Right lobe of liver (tissue), 6 donors: ENCODE results near the gene CACNA1S. TPM values are rescaled to one million over a fixed set of nuclear protein-coding genes. Genes with fewer than 3 reads are reported as not detected.

ENCODE experiments used
- ATAC-seq, 4 donors: fragments of 200-7000 bp; cut with Tn5 transposase; one replicate each; pipeline ENCODE4 v1.9.1; 2020; ENCODE audit warnings: mild to moderate bottlenecking in 4 of 4, moderate library complexity in 4 of 4
- DNase-seq, 3 donors: peaks; one replicate each; pipeline ENCODE4 v3.0.0-alpha.2; 2020
- H3K27ac ChIP-seq, 3 donors: fragments of 200-600 bp; one replicate each; pipeline ENCODE4 v1.8.0; 2022
- H3K27me3 ChIP-seq, 2 donors: fragments of 200-600 bp; one replicate each; pipeline ENCODE4 v1.8.0; 2022
- H3K36me3 ChIP-seq, 4 donors: fragments of 200-600 bp; sonication (generic) in 1 of 4; one replicate each; pipeline versions ENCODE4 v1.5.1 to v1.8.0; 2017 to 2022; ENCODE audit warnings: control low read depth in 1 of 4
- H3K4me1 ChIP-seq, 4 donors: fragments of 200-600 bp; sonication (generic) in 1 of 4; one replicate each; pipeline versions ENCODE4 v1.5.1 to v1.8.0; 2017 to 2022; ENCODE audit warnings: control low read depth in 1 of 4
- H3K4me3 ChIP-seq, 3 donors: fragments of 200-600 bp; one replicate each; pipeline ENCODE4 v1.8.0; 2022
- H3K9me3 ChIP-seq, 4 donors: fragments of 200-600 bp; sonication (generic) in 1 of 4; one replicate each; pipeline versions ENCODE4 v1.5.1 to v1.8.0; 2017 to 2022; ENCODE audit warnings: control low read depth in 1 of 4
- CTCF ChIP-seq, 4 donors: fragments of 200-600 bp in 3 of 4; fragments of 450-650 bp in 1 of 4; IDR thresholded peaks; one replicate each; pipeline versions ENCODE4 v1.5.1 to v1.8.0; 2016 to 2022; ENCODE audit warnings: antibody characterized with exemption in 4 of 4, mild to moderate bottlenecking in 2 of 4
- POLR2A ChIP-seq: fragments of 450-650 bp; IDR thresholded peaks from one replicate; pipeline ENCODE4 v1.6.1; 2017; ENCODE audit warnings: antibody characterized with exemption, mild to moderate bottlenecking
- WGBS: methylation state at CpG from one replicate; pipeline ENCODE4 v1.1.6; 2018; ENCODE audit warnings: low coverage, low lambda C conversion rate; ENCODE audit not compliant: insufficient coverage; ENCODE audit errors: missing lambda C conversion rate; 5-methylcytosine and 5-hydroxymethylcytosine counted together
- intact Hi-C, 2 donors: fragments of 100-400 bp; cut with DNase I; formaldehyde crosslinking; loops; one replicate each; pipeline versions ENCODE4 v1.11.2 to v1.14.1; 2022
- total RNA-seq, 6 experiments: library from RNA; depleted of rRNA in 2 of 6; stranded (reverse); fragments of >200 nt in 2 of 6; fragmentation: NEBNext Ultra II Directional in 3 of 6; extraction: Animal tissue kit (Norgen Biotek cat#: 25700) in 3 of 6; gene quantifications; one replicate each; pipeline versions ENCODE4 v1.1.0 to v1.2.4, GENCODE V29; 2016 to 2023
- donor health status: DM: no; HTN: yes; CAD: no.
- donor health status: DM: no; HTN: no; CAD: no.
- donor health status: DM: no; HTN: no; CAD: no.
- donor health status: DM: no; HTN: yes; CAD: no.
- donor health status: DM: no; HTN: yes; CAD: no.

CACNA1S gene
- total RNA-seq, 6 experiments from 2014 or later, result 0.12 TPM; not detected in 5

GRCh38 chr1:201144701-201145100 lies 32.5 kb upstream of the CACNA1S start:
- ATAC-seq, result no peak
- TF ChIP-seq CTCF (IDR thresholded peaks at IDR 0.05) (no peak), POLR2A (no peak)

GRCh38 chr1:201143726-201144635 lies 31.8 kb upstream of the CACNA1S start:
- Histone ChIP-seq H3K36me3 (peaks cover 0 to 21% (median 13%) of the 10 kb centered on the region in 4 donors), H3K4me1 (no peaks in the 10 kb centered on the region), H3K9me3 (no peaks in the 10 kb centered on the region), H3K27ac (no peak overlapping the region), H3K27me3 (no peaks in the 10 kb centered on the region), H3K4me3 (no peak overlapping the region)
- no peak for DNase-seq
- 79% methylated on average over 10 of the region's 18 CpGs for WGBS
- no peak for TF ChIP-seq CTCF (IDR thresholded peaks at IDR 0.05)
- no peak for TF ChIP-seq POLR2A
- ATAC-seq, result no peak
- intact Hi-C loops, result no loop called here

More at GRCh38 chr1:201144701-201145100, 32.5 kb upstream of the CACNA1S start:
- 69% methylated on average over 4 of the region's 5 CpGs for WGBS
- no peaks in the 10 kb centered on the region for H3K27me3 ChIP-seq
- intact Hi-C loops, result no loop called here
- no peak overlapping the region for H3K27ac ChIP-seq
- no peaks in the 10 kb centered on the region for H3K4me1 ChIP-seq
- H3K9me3 ChIP-seq, result no peaks in the 10 kb centered on the region
- DNase-seq, result no peak
- no peak overlapping the region for H3K4me3 ChIP-seq
- H3K36me3 ChIP-seq, result peaks cover 0 to 21% (median 13%) of the 10 kb centered on the region in 4 donors

GRCh38 chr1:201142849-201143725 lies 30.9 kb upstream of the CACNA1S start:
- WGBS, result 93% methylated on average over 6 of the region's 16 CpGs
- Histone ChIP-seq H3K4me3 (no peak overlapping the region), H3K27me3 (no peaks in the 10 kb centered on the region), H3K9me3 (no peaks in the 10 kb centered on the region), H3K4me1 (no peaks in the 10 kb centered on the region), H3K27ac (no peak overlapping the region), H3K36me3 (peaks cover 0 to 21% (median 13%) of the 10 kb centered on the region in 4 donors)
- no peak for TF ChIP-seq POLR2A
- no peak for TF ChIP-seq CTCF (IDR thresholded peaks at IDR 0.05)
- DNase-seq, result no peak
- ATAC-seq, result no peak
- intact Hi-C loops, result no loop called here

GRCh38 chr1:201142011-201142848 lies 30.0 kb upstream of the CACNA1S start:
- intact Hi-C loops, result no loop called here

More at GRCh38 chr1:201142011-201142848, 30.0 kb upstream of the CACNA1S start:
- ATAC-seq (no peak), DNase-seq (no peak)
- WGBS, result 91% methylated on average over 11 of the region's 16 CpGs
- peaks cover 0 to 21% (median 12%) of the 10 kb centered on the region in 4 donors for H3K36me3 ChIP-seq
- no peak overlapping the region for H3K27ac ChIP-seq
- no peaks in the 10 kb centered on the region for H3K9me3 ChIP-seq
- no peaks in the 10 kb centered on the region for H3K27me3 ChIP-seq
- H3K4me3 ChIP-seq, result no peak overlapping the region
- no peaks in the 10 kb centered on the region for H3K4me1 ChIP-seq
- TF ChIP-seq POLR2A (no peak), CTCF (IDR thresholded peaks at IDR 0.05) (no peak)
